ENCODE data around the gene MYO3A.

DNA sequence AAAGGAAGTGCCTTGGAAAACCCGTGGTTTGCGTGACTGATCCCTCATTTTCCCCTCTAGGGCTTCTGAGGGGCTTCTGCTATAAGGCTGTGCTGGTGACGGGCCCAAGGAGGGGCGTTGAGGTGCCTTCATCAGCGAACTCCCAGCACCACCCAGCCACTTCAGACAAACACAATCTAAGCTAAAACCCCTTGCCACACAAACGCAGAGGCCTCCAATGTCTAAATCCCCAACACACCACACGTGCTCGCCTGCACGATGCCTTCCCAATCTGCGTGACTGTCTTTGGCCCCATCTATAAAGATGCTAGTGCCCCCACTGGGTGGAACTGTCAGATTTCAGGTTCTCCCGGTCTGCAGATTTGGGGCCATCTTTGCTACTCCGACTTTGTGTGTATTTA, 278.5 kb downstream of the MYO3A start:
- TF ChIP-seq, protein P1, sequence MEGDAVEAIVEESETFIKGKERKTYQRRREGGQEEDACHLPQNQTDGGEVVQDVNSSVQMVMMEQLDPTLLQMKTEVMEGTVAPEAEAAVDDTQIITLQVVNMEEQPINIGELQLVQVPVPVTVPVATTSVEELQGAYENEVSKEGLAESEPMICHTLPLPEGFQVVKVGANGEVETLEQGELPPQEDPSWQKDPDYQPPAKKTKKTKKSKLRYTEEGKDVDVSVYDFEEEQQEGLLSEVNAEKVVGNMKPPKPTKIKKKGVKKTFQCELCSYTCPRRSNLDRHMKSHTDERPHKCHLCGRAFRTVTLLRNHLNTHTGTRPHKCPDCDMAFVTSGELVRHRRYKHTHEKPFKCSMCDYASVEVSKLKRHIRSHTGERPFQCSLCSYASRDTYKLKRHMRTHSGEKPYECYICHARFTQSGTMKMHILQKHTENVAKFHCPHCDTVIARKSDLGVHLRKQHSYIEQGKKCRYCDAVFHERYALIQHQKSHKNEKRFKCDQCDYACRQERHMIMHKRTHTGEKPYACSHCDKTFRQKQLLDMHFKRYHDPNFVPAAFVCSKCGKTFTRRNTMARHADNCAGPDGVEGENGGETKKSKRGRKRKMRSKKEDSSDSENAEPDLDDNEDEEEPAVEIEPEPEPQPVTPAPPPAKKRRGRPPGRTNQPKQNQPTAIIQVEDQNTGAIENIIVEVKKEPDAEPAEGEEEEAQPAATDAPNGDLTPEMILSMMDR (IDR thresholded peaks at IDR 0.05): no peak
- TF ChIP-seq POLR2A (IDR thresholded peaks at IDR 0.05) (no peak), POLR2AphosphoS5 (IDR thresholded peaks at IDR 0.05) (no peak)
